NT2/D1 (cell line): ENCODE data around the gene GLIPR1.

Source experiments
- SUZ12 ChIP-seq: IDR thresholded peaks from 2 replicates; pipeline ENCODE4 v1.6.1; 2011; ENCODE audit not compliant: insufficient read length, insufficient read depth; ENCODE audit errors: extremely low read depth
- ZNF274 ChIP-seq: IDR thresholded peaks from 2 replicates; pipeline ENCODE4 v1.6.1; 2011; ENCODE audit warnings: mild to moderate bottlenecking, low read depth, low read length

DNA sequence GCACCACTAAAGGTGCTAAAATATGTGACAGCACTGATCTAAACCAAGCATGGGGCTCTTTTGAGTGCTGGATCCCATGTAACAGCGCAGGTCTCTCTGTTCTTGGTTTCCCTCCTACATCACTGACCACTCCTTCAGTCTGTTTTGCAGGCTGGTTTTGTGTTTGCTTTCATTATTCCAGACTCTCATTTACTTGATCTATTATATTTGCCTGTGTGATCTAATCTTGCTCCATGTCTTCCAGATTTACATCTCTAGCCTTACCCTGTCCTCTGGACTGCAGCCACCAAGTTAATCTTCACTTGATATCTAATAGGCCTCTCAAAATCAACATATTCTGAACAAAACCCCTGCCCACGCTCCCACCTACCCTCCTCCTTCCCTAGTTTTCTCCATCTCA lies 8.6 kb downstream of the GLIPR1 start:
- TF ChIP-seq SUZ12 (no peak), ZNF274 (no peak)
